ENCODE results near the gene SHMT1.
"Not testable (repeated sequence)": the region's sequence is repeated elsewhere in the genome, so short reads cannot be mapped to it uniquely, and the experiment has no call there.

SHMT1 gene

DNA sequence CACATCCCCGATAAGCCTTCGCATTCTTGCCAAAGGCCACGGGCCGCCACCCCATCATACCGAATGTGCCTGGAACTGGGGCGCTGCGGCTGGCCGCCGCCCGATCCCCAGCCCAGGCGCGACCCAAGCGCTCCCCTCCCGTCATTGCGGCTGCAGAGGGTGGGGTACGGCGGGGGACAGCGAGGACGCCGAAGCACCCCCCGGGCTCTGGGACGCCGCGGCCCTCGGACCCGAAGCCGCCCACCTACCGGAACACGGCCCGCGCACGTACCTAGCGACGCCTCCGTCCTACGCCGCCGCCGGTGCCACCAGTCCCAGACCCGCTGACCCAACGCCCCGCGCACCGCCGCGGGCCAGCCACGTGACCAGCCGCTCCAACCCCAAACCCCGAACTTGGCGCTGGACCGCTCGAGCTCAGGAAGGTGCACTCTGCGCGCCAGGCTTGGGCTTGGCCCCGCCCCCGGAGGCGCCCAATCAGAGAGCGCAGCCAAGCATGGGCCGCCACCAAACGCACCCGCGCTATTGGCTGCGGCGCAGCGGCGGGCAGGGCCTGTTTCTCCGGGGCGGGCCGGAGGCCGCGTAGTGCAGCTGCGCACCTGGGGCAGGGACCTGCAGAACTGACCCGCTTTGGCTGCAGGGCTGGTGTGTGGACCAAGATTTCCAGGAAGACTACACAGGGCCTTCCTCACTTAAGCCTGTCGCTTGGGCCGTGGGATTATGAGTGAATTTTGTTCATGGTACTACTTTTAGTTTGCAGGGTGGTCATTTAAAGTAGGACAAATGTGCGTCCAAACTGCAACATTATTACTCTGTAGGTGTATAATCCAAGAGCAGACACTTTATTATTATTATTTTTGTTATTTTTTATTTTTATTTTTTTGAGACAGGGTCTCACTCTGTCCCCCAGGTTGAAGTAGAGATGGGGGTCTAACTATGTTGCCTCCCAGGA is at the start of gene SHMT1:
SHMT1 (minus strand) TSS at position 450 of the 949 bp plus-strand sequence. CDS start 7,569 bp downstream, outside the sequence.
- peak; percentile 91 for DNase-seq

DNA sequence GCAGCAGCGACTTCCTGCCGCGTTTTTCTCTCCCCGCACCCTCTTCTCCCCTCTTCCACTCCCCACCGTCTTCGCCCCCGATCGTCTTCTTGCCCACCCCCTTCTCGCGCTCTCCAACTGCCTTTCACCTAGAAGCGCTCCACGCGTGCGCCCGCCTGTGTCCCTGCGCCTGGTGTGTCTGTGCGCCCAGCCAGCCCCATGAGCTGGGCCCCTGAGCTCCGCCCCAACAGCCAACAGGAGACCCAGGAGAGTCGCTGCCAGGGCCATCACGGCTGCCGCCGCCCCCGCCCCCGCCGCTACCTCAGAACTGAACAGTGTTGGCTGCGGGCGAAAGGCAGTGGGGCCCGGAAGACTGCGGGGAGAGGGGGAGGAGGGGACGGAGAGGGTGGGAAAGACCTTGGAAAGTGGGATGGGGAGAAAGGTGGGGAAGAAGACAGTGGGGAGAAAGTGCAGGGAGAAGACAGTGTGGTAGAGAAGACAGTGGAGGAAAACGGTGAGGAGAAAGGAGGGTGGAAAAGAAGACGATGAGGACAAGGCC is 48.7 kb upstream of the SHMT1 start:
- DNase-seq: not testable (repeated sequence)

- peak; percentile 23 for DNase-seq
These were observed 48.1 kb upstream of the SHMT1 start for GRCh38 chr17:18411377-18411864.

- not testable (repeated sequence) for DNase-seq
These were observed 47.4 kb upstream of the SHMT1 start for GRCh38 chr17:18410736-18411135.

DNA sequence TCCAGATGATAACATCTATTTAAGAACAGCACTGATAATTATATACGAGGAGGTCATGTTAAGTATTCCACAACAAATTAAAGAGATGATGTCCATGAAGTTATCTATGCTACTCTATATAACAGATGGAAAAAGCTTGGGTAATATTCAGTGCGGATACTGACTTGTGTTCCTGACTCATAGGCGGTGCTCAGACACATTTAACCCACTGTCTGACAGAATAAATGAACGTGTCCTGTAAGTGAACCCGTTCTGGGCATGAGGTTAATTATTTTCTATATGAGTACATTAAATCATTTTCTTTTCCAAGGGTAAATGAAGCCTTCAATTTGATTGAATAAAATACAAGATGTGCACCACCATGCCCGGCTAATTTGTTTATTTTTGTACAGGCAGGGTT is 46.0 kb upstream of the SHMT1 start:
- DNase-seq: not testable (repeated sequence)

DNA sequence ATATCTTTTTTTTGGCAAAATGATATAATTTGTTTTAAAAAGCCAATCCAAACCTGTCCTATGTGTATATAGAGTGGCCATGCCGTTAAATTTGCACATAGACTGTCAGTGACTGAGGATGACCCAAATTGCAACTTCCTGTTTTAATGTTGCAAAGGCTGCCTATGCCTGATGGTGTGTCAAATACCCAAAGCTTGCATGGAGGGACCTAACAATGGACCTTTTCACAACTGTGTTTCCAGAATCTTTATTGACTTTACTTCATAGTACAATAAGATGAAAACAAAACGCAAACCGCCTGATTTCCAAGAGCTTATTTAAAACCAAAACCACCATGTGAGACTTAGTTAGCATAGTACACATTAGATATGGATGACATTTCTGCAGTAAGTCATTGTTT is 45.6 kb upstream of the SHMT1 start:
- DNase-seq: not testable (repeated sequence)

GRCh38 chr17:18403604-18404003 is 40.3 kb upstream of the SHMT1 start:
- not testable (repeated sequence) for DNase-seq

DNA sequence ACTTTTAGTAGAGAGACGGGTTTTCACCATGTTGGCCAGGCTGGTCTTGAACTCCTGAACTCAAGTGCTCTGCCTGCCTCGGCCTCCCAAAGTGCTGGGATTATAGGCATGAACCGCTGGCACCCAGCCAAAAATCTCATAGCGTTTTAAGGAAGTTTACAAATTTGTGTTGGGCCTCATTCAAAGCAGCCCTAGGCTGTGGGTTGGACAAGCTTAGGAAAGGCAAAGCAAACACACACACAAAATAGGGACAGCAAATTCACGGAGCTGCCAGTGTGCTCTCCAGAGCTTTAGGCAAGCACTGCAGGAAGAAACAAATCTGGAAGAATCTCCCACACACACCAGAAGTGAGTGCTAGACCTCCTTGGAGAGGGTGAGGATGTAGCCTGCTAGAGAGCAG is 39.8 kb upstream of the SHMT1 start:
- DNase-seq: not testable (repeated sequence)

- DNase-seq: not testable (repeated sequence)
These were observed 38.7 kb upstream of the SHMT1 start for GRCh38 chr17:18401872-18402590.

GRCh38 chr17:18388728-18389127 is 25.4 kb upstream of the SHMT1 start:
- not testable (repeated sequence) for DNase-seq

- not testable (repeated sequence) for DNase-seq
These were observed 24.9 kb upstream of the SHMT1 start for GRCh38 chr17:18388266-18388665.

DNA sequence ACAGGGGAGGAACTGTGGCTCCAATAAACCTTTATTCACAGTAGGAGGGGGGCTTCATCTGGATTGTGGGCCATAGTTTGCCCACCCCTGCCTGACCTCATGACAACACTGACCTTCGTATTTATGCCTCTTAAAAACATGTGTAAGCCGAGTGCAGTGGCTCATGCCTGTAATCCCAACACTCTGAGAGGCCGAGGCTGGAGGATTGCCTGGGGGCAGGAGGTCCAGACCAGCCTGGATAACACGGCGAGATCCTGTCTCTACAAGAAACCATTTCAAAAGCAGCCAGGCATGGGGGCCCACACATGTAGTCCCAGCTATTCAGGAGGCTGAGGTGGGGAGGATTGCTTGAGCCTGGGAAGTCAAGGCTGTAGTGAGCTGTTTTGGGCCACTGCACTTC is 24.2 kb upstream of the SHMT1 start:
- not testable (repeated sequence) for DNase-seq

- DNase-seq: not testable (repeated sequence)
These were observed 20.9 kb upstream of the SHMT1 start for GRCh38 chr17:18384271-18384670.

GRCh38 chr17:18383079-18383481 is 19.7 kb upstream of the SHMT1 start:
- DNase-seq: peak; percentile 38

GRCh38 chr17:18382441-18383078 is 19.2 kb upstream of the SHMT1 start:
- no peak for DNase-seq

DNA sequence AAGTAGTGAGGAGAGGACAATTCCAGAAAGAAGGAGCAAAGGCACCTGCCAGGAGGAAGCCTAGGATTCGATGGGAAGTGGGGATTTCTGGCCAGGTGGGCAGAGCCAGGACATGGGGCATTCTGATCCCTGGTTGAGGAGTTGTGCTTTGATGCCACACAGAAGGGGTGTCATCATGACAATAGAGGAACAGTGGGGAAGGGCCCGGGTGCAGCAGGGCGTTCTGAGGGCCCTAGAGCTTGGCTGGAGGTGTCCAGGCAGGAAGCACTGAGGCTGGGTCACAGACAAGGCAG is 18.5 kb upstream of the SHMT1 start:
- DNase-seq: no peak

DNA sequence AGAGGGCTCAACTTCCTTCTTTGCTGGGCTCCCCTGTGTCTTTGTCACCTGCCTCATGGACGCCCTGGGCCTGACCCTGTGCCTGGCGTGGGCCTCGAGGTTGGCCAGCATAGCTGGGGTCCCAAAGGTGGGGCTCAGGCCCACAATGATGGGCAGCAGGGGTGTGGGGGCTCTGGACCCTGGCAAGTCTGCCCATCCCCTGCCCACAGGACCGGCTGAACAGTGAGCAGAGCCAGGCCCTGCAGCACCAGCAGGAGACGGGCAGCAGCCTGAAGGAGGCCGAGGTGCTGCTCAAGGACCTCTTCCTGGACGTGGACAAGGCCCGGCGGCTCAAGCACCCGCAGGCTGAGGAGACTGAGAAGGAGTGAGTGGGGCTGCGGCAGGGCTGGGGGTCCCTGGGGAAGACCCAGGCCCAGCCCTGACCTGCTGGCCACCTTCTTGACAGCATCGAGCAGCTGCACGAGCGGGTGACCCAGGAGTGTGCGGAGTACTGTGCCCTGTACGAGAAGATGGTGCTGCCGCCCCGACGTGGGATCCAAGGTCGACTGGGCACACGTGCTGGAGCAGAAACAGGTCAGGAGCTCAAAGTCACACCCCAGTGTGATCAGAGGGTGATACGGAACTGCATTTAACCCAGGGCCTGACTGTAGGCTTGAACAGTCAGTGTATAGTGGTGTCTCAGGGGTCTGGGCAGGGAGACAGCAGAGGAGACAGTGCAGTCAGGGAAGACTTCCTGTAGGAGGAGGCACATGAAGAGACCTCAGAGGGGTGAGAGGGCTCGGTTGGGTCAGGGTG is 18.0 kb upstream of the SHMT1 start:
- DNase-seq: no peak

- DNase-seq: no peak
These were observed 17.3 kb upstream of the SHMT1 start for GRCh38 chr17:18380471-18381157.

- no peak for DNase-seq
These were observed 16.1 kb upstream of the SHMT1 start for GRCh38 chr17:18379246-18380146.

DNA sequence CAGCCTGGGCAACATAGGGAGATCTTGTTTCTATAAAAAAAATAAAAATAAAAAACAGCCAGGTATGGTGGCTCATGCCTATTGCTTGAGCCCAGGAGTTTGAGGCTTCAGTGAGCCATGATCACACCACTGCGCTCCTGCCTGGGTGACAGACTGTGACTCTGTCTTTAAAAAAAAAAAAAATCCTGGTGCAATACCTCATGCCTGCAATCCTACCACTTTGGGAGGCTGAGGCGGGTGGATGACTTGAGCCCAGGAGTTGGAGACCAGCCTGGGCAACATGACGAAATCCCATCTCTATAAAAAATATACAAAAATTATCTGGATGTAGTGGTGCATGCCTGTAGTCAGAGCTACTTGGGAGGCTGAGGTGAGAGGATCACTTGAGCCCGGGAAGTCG is 15.3 kb upstream of the SHMT1 start:
- not testable (repeated sequence) for DNase-seq

- DNase-seq: no peak
These were observed 14.8 kb upstream of the SHMT1 start for GRCh38 chr17:18378205-18378505.
